Stimulated activated CD8-positive, alpha-beta memory T cell treated with anti-CD3 and anti-CD28 coated beads, Interleukin-12 subunit alpha, Interleukin-12 subunit beta, amount 100 ng/mL, for 24 hours (primary cell): Measurements from ENCODE around the gene MPV17L2.

ENCODE experiments used
- DNase-seq: peaks from one replicate; pipeline ENCODE4 v3.0.0-alpha.2; 2020; ENCODE audit errors: extremely low read depth

MPV17L2 gene

GRCh38 chr19:18239303-18239702 lies 46.3 kb downstream of the MPV17L2 start:
- no peak for DNase-seq

- no peak for DNase-seq
Observed at GRCh38 chr19:18245297-18245696, 52.3 kb downstream of the MPV17L2 start.
